ENCODE data around the gene IDH3B. TPM values are rescaled to one million over a fixed set of nuclear protein-coding genes. Genes with fewer than 3 reads are reported as not detected.
A peak's percentile ranks its signal among the peaks of the same experiment; 100 is the strongest.

Gene IDH3B
- total and polyA plus RNA-seq, 2 of the 13 experiments (the other 11 are each of a cell fraction or from before 2014, with no cell fraction given): 215 to 254 TPM

GRCh38 chr20:2690213-2690612 is 26.2 kb upstream of the IDH3B start:
- intact Hi-C loops (cut with micrococcal nuclease; ENCODE audit: unreplicated experiment): no loop called here
- Histone ChIP-seq H3K9me3 (ENCODE audit: low read length) (no peaks in the 10 kb centered on the region), H2AFZ (ENCODE audit: low read length) (no peak overlapping the region), H3K9ac (ENCODE audit: insufficient read depth, low read depth, low read length) (no peak overlapping the region), H3K4me2 (ENCODE audit: low read depth, low read length) (no peak overlapping the region), H3K79me2 (ENCODE audit: insufficient read depth, low read length) (no peaks in the 10 kb centered on the region), H3K36me3 (replicated peaks in 1 of 2; ENCODE audit: control insufficient read depth in 1 of 2, insufficient read depth in 2 of 2, low read length in 2 of 2) (no peaks in the 10 kb centered on the region), H3K27ac (ENCODE audit: extremely low read length, insufficient read depth, low read length) (no peak overlapping the region), H3K27me3 (ENCODE audit: control insufficient read depth in 1 of 2, insufficient read depth in 2 of 2, low read length in 2 of 2) (peaks cover 23 to 87% of the 10 kb centered on the region in 2 experiments), H3K4me1 (ENCODE audit: insufficient read depth, low read length) (peaks cover 16% of the 10 kb centered on the region), H3K4me3 (replicated peaks in 1 of 3; ENCODE audit: insufficient read depth in 1 of 3, low read depth in 2 of 3, low read length in 3 of 3) (no peak overlapping the region), H4K20me1 (ENCODE audit: insufficient read depth, low read length) (peaks cover 6% of the 10 kb centered on the region; the same call in 1 of the 2 replicates)
- no peak for FAIRE-seq
- 16% methylated on average over 3 of the region's 3 CpGs for WGBS (ENCODE audit: low lambda C conversion rate)
- TF ChIP-seq ZNF577 (CRISPR knock-in tag; IDR thresholded peaks at IDR 0.05; ENCODE audit: borderline replicate concordance, low read depth): no peak
- TF ChIP-seq ZSCAN5A (CRISPR knock-in tag; IDR thresholded peaks at IDR 0.05; ENCODE audit: borderline replicate concordance): no peak
- no peak for TF ChIP-seq ARNTL (CRISPR knock-in tag; IDR thresholded peaks at IDR 0.05)
- POLR2A ChIA-PET: interaction anchor here (1.9 kb wide), 1 partner anchor 38 kb away, joined by 10 read pairs; the partner anchor contains the start of gene NOP56
- BruUV-seq (replicated peaks): no TSS peak
- DNase-seq (ENCODE audit: low spot score): no peak
- CTCF ChIA-PET (ENCODE audit: low intra/inter-chr PET ratio, low total read pairs): no interaction called here
- ATAC-seq: no peak
- in situ Hi-C loops (cut with HindIII; ENCODE audit: extremely low pct_ligation_motif_present, low pct_unique_long_range_greater_than_20kb): no loop called here

GRCh38 chr20:2688041-2688591 is 24.1 kb upstream of the IDH3B start:
- H4K20me1 ChIP-seq (ENCODE audit: insufficient read depth, low read length): no peaks in the 10 kb centered on the region
- peak; percentile 23 for FAIRE-seq
- H2AFZ ChIP-seq (ENCODE audit: low read length): no peak overlapping the region
- POLR2A ChIA-PET: interaction anchor here (1.9 kb wide), 1 partner anchor 36 kb away, joined by 10 read pairs; the partner anchor contains the start of gene NOP56
- ATAC-seq: peak; percentile 31; the same call in 2 of the 3 replicates
- CTCF ChIA-PET (ENCODE audit: low intra/inter-chr PET ratio, low total read pairs): interaction anchor here (0.7 to 0.9 kb wide), 3 partner anchors 55 to 64 kb away, joined by 3 to 8 read pairs (median 5); no protein-coding TSS in a partner anchor
- intact Hi-C loops (cut with micrococcal nuclease; ENCODE audit: unreplicated experiment): loop anchor here (1.0 kb wide), 1 partner anchor 55 kb away; no protein-coding TSS in a partner anchor
- DNase-seq (ENCODE audit: low spot score): no peak
- 27% methylated on average over 18 of the region's 18 CpGs for WGBS (ENCODE audit: low lambda C conversion rate)
- no TSS peak for BruUV-seq (replicated peaks)
- H3K36me3 ChIP-seq (replicated peaks in 1 of 2; ENCODE audit: control insufficient read depth in 1 of 2, insufficient read depth in 2 of 2, low read length in 2 of 2): no peaks in the 10 kb centered on the region
- H3K27ac ChIP-seq (ENCODE audit: extremely low read length, insufficient read depth, low read length): no peak overlapping the region
- peaks cover 15 to 68% of the 10 kb centered on the region in 2 experiments for H3K27me3 ChIP-seq (ENCODE audit: control insufficient read depth in 1 of 2, insufficient read depth in 2 of 2, low read length in 2 of 2)
- H3K4me1 ChIP-seq (ENCODE audit: insufficient read depth, low read length): peaks cover 16% of the 10 kb centered on the region
- H3K9me3 ChIP-seq (ENCODE audit: low read length): no peaks in the 10 kb centered on the region
- H3K4me3 ChIP-seq (replicated peaks in 1 of 3; ENCODE audit: insufficient read depth in 1 of 3, low read depth in 2 of 3, low read length in 3 of 3): peak overlapping the region in 1 of 3 experiments; percentile 18; a peak in 1 of 6 replicates
- no peak overlapping the region for H3K9ac ChIP-seq (ENCODE audit: insufficient read depth, low read depth, low read length)
- in situ Hi-C loops (cut with HindIII; ENCODE audit: extremely low pct_ligation_motif_present, low pct_unique_long_range_greater_than_20kb): loop anchor here (5.0 kb wide), 1 partner anchor 64 kb away; no protein-coding TSS in a partner anchor
- no peaks in the 10 kb centered on the region for H3K79me2 ChIP-seq (ENCODE audit: insufficient read depth, low read length)
- peak overlapping the region; percentile 27 for H3K4me2 ChIP-seq (ENCODE audit: low read depth, low read length)
- TF ChIP-seq TFAP4 (IDR thresholded peaks at IDR 0.05; ENCODE audit: borderline replicate concordance, low read depth) (no peak), ATF3 (CRISPR knock-in tag; IDR thresholded peaks at IDR 0.05) (no peak), POGZ (CRISPR knock-in tag; IDR thresholded peaks at IDR 0.05) (0 out of 2 replicates have a peak, but pooled peaks have one; percentile 14), ZNF225 (CRISPR knock-in tag; IDR thresholded peaks at IDR 0.05) (peak; percentile 26; the same call in 1 of the 2 replicates), RAD21 (CRISPR knock-in tag; IDR thresholded peaks at IDR 0.05) (peak; percentile 70), NR0B2 (CRISPR knock-in tag; IDR thresholded peaks at IDR 0.05) (no peak), KDM5B (CRISPR knock-in tag; IDR thresholded peaks at IDR 0.05; ENCODE audit: borderline replicate concordance) (0 out of 2 replicates have a peak, but pooled peaks have one; percentile 17), UBTF (CRISPR knock-in tag; IDR thresholded peaks at IDR 0.05) (0 out of 2 replicates have a peak, but pooled peaks have one; percentile 15)

Measured in HepG2 (cell line).